ENCODE results near the gene ROBO1.

The ROBO1 gene

DNA sequence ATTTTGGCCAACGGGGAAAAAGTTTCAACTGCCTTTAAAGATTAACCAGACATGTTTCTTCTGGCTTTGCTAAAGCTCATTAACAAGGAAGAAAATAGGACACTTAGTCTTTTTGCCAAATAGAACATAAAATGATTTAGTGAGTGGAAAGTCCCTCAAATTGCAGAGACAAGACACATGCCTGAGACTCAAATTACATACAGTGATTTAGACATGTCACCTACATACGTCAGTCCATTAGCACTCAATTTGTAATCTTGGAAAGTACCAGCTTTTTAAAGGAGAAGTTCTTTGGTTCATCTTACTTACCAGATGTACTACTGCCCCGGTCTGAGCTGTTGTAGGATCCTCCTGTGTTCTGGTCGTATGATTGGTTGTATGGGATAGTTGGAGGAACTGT is 1134.2 kb downstream of the ROBO1 start:
- no peak for DNase-seq (ENCODE audit: low read depth in 2 of 2)

DNA sequence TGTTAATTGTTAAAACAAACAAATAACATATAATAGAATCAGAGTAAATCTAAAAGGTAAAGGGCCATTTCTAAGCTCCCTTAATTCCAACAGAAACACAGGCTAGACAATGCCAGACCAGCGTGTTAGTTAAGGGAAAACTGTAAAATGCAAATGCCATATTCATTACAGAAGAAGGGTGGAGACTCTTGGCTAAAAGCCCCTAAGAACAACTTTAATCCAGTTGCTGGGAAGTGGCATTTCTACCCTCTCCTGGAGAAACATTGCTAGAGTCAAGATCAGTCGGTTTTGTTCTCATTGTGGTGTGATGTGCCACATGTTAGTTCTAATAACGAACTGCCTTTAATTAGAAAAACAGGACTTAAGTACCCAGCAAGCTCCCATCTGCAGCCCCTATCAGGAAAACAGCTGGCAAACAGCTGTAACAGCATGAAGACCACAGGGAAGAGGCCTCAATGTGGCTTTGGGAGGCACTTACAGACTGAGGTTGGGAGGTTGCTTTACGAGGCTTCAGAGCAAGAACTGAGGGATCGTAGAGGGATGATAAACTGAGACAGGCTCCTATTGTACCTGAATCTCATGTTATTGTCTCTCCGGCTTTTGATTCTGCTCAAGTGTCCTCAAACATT is 1134.8 kb downstream of the ROBO1 start:
- no peak for DNase-seq (ENCODE audit: low read depth in 2 of 2)

- DNase-seq (ENCODE audit: low read depth in 2 of 2) = no peak
Measured at GRCh38 chr3:78629544-78629943, 1138.3 kb downstream of the ROBO1 start.

DNA sequence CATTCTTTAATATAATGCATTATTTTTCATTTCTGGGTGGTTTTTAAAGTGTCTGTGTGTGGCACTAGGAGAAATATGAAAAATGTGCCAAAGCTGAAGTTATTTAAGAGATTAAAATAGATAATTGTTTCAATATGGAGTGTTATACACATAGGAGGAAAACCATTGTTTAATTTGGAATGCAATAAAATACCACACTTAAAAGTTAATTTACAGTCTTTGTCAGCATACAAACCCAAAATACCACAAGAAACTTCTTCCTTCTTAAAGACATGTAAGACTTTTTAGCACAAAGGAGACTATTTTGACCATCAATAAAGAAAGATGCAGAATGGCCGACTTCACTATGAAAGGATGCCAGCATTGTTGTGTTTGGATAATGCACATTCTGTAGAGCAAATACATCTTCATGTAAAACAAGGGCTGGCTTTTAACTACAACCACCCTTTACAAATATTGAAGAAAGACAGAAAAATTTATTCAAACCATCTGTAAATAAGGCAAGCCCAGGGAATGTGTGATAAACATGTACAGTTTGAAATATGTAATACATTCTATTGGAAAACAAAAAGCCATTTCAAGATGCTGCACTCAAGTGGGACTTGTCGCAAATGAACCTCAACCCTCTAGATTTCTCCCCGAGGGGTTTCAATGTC is 1146.6 kb downstream of the ROBO1 start:
- no peak for DNase-seq (ENCODE audit: low read depth in 2 of 2)

GRCh38 chr3:78614486-78614885 is 1153.3 kb downstream of the ROBO1 start:
- DNase-seq (ENCODE audit: low read depth in 2 of 2) = no peak

GRCh38 chr3:78613421-78613879 is 1154.3 kb downstream of the ROBO1 start:
- no peak for DNase-seq (ENCODE audit: low read depth in 2 of 2)

- no peak for DNase-seq (ENCODE audit: low read depth in 2 of 2)
Measured at GRCh38 chr3:78611278-78611677, 1156.5 kb downstream of the ROBO1 start.

- DNase-seq (ENCODE audit: low read depth in 2 of 2) = no peak
Measured at GRCh38 chr3:78610462-78611125, 1157.2 kb downstream of the ROBO1 start.

- DNase-seq (ENCODE audit: low read depth in 2 of 2) = no peak
Measured at GRCh38 chr3:78606756-78607155, 1161.0 kb downstream of the ROBO1 start.

- no peak for DNase-seq (ENCODE audit: low read depth in 2 of 2)
Measured at GRCh38 chr3:78605178-78605577, 1162.6 kb downstream of the ROBO1 start.

DNA sequence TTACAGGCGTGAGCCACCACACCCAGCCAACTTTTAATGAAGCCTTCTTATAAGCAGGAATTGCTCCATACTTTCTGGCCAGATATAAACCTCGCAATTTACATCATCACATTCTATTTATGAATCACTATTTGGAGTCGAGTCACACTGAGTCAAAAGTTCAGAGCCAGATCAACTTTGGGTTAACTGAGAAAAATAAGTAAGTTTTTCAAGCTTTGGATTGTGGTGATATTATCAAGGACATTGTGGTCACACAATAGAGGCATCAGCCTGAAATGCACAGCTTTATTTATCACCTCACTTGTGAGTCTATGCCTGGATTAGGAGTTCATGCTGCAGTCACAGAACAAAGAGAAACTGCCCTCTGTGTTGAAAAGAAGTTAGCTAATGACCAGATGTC is 1163.5 kb downstream of the ROBO1 start:
- DNase-seq (ENCODE audit: low read depth in 2 of 2) = no peak

DNA sequence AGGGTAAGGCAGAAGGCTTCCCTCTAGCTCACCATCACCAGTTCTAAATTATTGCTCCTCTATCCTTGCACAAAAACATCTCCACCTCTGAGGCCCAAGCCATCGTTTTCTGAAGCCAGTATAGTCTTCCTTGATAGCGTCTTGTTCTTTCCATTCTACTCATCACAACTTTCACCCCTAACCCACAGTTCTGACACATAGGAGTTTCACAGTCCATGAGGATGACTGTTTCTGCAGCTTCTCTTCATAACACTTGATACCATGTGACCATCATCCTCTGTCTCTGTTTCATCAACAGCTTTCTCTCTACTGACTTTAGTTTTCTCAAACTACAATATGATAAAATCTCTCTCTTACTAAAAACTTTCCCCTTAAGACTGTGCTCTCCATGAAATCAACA is 1166.5 kb downstream of the ROBO1 start:
- no peak for DNase-seq (ENCODE audit: low read depth in 2 of 2)

DNA sequence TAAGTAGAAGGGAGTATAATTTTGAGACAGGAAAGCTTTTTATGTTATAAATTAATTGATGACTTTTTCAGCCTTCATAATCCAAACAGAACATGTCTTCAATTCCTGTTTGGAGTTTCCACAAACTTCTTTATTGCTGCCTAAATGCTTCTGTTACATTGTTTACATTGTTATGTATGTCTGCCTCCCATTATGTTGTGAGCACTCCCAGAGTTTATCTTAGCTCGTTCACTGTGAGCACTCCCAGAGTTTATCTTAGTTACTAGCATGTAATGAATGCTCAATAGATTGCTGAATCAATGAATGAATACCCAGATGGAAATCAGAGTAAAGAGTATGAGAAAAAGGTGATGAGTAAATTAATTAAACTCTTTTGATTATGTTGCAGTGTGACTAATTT is 1178.0 kb downstream of the ROBO1 start:
- DNase-seq (ENCODE audit: low read depth in 2 of 2) = no peak

DNA sequence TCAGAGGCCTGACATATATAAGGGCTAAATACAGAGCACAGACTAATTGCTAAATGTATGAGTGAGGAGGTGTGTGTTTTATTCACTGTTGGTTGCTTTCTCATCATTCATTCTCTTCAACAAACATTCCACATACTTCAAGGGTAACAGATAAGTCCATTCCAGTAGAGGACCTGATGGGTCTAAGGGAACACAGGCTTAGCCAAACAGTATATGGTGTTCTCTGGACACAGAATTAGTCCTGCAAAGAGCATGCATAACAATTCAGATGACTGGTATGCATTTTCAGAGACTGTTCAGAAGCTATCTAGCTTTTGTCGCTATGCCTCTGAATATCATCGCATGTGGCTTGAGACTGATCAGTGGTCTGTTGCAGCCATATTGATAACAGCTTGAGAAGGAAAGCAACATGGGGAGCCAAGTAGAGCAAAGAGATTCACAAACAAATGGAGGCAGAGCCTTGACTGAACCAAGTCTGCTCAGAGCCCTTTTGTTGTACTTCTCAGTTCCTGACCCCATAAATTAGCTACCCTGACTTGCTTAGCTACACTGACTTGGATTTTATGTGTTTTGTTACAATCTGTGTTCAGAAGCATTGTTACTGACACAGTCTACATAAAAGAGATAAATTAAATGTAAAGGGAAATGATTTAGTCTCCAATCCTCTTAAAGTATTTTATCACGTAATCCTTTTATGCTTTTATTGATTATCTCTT is 1178.7 kb downstream of the ROBO1 start:
- no peak for DNase-seq (ENCODE audit: low read depth in 2 of 2)

DNA sequence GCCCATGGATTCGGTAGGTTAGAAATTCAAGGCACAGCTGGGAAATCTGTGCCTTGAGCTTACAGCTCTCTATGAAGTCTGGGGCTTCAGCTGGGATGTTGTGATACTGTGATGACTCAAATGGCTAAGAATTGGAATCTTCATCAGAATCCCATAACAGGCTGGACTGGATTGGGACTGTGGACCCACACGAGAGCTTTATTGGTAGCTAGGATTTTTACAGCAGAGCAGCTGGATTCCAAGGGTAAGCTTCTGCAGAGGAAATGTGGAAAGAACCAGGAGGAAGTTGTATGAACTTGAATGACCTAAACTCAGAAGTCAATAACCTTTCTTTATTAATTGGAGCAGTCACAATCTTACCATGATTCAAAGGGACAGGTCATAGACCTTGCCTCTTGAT is 1187.1 kb downstream of the ROBO1 start:
- no peak for DNase-seq (ENCODE audit: low read depth in 2 of 2)

DNA sequence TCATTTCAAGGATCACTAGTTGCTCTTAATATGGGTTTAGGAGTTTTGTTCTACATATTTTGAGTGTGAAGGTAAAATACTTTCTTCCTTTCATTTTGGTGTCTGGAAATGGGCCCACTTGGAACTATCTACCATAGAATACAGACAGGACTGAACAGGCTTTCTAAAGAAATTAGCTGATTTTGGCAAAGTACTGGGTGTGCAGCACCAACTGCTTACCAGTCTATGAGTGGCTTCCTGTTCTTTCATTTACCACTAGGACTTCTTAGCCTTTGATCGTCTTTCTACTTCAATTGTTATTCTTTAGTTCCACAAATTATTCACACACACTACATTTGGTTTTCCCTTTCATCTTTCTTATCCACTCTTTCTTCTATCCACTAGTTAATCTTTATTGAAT is 1196.3 kb downstream of the ROBO1 start:
- DNase-seq (ENCODE audit: low read depth in 2 of 2) = no peak

DNA sequence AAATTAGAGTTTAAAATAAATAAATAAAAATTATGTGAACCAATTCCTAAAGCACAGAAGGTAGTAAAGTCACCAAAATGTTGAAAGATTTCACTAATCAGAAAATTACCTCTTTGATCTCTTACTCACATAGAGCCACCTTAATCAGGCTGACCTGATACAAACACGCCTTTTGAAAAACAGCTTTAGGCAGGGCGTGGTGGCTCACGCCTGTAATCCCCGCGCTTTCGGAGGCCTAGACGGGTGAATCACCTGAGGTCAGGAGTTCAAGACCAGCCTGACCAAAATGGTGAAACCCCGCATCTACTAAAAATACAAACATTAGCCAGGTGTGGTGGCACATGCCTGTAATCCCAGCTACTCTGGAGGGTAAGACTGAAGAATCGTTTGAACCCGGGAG is 1197.3 kb downstream of the ROBO1 start:
- DNase-seq (ENCODE audit: low read depth in 2 of 2) = no peak

- no peak for DNase-seq (ENCODE audit: low read depth in 2 of 2)
Measured at GRCh38 chr3:78569804-78570203, 1198.0 kb downstream of the ROBO1 start.

- no peak for DNase-seq (ENCODE audit: low read depth in 2 of 2)
Measured at GRCh38 chr3:78565712-78566111, 1202.1 kb downstream of the ROBO1 start.

GRCh38 chr3:78562328-78562727 is 1205.5 kb downstream of the ROBO1 start:
- DNase-seq (ENCODE audit: low read depth in 2 of 2) = no peak
